ENCODE results near the gene PAXX.

Gene PAXX

GRCh38 chr9:137034039-137034708 lies 42.0 kb downstream of the PAXX start:
- no peak for DNase-seq

- peak; percentile 46 for DNase-seq
These were observed 42.7 kb downstream of the PAXX start for GRCh38 chr9:137034709-137035506.

DNA sequence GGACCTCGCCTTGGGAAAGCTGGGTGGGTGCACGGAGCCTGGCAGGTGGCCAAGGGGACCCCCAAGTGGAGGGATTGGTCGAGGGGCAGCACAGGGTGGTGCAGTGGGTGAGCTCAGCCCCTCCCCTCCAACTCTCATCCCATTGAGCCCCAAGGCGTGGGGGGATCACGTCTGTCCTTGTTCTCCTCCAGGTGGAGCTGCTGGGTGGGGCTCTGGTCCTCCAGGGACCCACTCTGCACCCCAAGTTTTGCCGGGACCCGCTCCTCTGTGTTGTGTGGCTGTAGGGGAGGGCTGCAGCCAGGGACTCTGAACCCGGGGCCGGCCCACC lies 43.2 kb downstream of the PAXX start:
- no peak for DNase-seq

- no peak for DNase-seq
These were observed 43.7 kb downstream of the PAXX start for GRCh38 chr9:137035937-137036336.

DNA sequence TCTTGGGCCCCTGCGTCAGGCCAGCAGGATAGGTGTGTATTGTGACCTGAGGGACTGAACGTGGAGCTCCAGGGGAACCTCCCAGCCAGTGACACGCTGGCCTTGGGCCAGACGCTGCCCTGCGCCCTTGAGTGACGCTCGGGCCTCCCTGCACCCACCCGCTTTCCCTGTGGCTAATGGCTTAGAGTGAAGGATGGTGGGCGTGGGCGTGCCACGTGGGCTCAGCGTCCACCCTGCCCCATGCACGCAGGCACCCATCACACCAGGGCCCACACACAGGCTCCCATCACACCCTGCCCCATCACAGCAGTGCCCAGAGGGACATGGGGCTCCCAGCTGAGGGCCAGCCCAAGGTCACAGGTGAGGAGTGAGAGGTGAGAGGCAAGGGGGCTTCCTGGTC lies 44.8 kb downstream of the PAXX start:
- DNase-seq, result no peak

GRCh38 chr9:137037483-137037882 lies 45.3 kb downstream of the PAXX start:
- no peak for DNase-seq

DNA sequence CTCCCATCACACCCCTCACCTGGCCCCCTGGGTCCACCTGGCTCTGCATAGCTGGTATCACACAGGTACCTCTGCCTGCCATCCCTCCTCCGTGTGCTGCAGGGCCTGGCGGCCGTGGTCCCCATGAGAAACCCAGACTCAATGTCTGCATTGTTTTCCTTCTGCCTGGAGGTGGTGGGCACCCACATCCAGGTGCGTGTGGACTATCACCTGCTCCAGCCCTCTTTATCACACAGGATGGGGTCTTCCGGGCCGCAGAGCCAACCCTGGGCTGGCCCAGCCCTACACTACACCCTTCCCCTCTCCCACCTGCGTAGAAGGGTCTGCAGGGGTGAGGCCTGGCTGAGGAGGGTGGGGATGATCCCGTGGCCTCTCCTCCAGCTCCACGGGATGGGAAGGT lies 46.7 kb downstream of the PAXX start:
- no peak for DNase-seq

DNA sequence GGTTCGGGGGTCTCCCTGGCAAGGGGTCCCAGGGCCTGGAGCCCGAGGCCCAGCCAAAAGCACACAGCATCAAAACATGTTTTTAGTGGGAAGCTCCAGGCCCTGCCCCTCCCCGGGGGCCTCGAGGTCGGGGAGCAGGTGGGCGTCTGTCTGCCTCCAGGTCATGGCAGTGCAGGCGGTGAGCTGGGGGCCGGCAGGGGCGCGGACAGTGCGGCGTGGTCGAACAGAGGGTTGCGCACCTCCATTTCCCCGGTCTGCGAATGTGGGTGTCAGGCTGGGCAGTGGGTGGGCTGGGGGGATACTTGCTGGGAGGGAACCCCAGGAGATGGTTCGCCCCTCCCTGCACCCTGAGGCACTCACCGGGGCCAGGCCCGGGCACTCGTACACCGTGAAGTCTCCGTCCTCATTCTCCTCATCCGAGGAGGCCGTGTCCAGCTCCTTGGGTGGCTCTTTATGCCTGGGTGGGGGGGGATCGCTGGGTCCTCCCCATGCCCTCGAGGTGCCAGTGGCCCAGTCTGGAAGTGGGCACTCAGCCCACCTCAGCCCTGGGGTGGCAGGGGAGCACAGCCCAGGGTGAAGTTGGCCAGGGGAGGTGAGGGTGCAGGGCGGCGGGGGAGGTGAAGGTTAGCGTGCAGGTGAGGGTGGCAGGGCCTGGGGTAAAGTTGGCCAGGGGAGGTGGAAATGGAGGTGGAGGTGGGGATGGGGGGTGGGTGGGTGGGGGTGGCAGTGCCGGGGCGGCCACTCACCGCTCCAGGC lies 47.6 kb downstream of the PAXX start:
- DNase-seq, result no peak

GRCh38 chr9:137040568-137040967 lies 48.3 kb downstream of the PAXX start:
- DNase-seq, result no peak

DNA sequence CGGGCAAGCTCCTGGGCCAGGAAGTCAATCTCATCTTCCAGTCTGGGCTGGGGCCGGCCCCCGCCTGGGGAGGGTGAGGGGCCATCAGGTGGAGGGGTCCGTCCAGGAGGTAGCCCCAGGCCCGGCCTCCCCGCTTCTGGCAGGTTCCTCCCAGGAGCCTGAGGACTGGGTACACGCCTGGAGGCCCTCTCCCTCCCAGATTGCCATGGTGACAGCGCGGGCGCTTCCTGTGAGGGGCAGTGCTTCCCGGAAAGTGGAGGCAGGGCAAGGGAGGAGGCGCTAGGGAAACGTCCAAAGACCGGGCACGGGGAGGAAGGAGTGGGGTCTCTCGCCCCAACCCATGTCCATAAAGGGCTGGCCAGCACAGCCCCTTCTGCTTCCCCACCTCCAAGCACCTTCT lies 48.9 kb downstream of the PAXX start:
- DNase-seq, result no peak

- DNase-seq, result no peak
These were observed 50.8 kb downstream of the PAXX start for GRCh38 chr9:137042751-137043727.
